HG03064 (cell line): ENCODE measurements around the gene ZDHHC14.
"Not testable (repeated sequence)": the region's sequence is repeated elsewhere in the genome, so short reads cannot be mapped to it uniquely, and the experiment has no call there.

ENCODE experiments used
- ATAC-seq: cut with Tn5 transposase; IDR thresholded peaks from one replicate; pipeline ENCODE4 v1.9.1; 2021; ENCODE audit warnings: low read depth; ENCODE audit not compliant: unreplicated experiment

Gene ZDHHC14

GRCh38 chr6:157586088-157586414, 205.1 kb downstream of the ZDHHC14 start:
- no peak for ATAC-seq

DNA sequence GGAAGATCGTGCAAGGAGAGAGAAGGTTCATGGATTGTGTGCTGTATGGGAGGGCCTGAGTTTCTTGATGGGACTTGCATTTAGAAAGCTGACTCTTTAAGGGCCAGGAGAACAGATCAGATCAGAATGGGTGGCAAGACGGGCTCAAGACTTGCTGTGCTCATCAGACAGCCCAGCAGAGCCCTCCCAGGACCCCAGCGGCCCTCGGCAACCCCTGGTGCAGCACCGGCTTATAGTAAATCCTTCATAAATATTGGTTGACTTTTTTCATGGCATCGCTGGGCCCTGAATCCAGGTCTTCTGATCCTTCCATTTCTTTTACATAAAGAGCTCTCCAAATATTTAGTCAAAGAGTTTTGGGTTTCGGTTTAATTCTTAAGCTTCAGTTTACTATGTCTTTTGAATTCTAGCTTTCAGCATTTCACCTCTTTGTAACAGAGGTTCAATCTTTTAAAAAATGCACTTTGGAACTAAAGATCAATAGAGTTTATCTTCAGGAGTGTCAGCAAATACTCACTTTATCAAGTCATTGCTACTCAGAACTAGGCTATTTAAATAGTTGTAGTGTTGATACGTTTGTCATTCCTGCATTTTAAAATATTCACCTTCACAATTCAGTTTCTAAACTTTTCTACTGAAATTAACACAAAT, 205.6 kb downstream of the ZDHHC14 start:
- ATAC-seq, result no peak

DNA sequence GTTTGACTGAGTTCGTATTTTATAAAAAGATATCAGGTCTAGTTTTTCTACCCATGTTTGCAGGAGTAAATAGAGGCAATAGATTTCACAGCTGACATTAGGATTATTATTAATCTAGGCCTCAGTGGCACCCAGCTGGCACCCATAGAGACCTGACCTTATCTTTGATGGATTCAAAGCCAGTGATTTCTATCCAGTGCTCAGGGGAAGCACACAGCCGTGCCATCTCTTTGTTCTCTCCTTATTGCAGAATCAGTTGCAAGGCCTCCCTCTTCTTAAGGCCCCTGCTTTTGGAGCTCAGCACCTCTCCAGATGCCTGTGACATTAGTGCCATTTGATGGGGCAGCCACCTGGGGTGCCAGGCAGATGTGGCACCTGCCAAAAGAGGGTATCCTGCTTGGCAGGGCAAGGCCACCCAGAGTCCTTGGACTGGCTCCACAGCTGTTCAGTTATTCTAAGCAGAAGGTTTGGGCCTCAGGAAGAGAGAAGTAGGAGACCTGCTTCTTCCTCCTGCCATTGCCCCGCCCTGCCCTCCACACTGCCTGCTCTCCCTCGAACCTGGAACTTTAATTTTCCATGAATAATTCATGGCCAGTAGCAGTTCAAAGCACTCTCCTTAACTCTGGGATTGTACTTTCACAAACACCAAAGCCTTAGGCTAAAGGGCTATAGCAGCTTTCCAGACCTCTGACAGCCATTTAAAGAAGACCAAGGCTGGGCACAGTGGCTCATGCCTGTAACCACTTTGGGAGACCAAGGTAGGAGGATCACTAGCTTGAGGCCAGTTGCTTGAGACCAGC, 206.3 kb downstream of the ZDHHC14 start:
- ATAC-seq, result no peak

GRCh38 chr6:157590654-157591053, 209.7 kb downstream of the ZDHHC14 start:
- not testable (repeated sequence) for ATAC-seq

GRCh38 chr6:157592541-157592940, 211.6 kb downstream of the ZDHHC14 start:
- no peak for ATAC-seq

GRCh38 chr6:157592980-157593379, 212.0 kb downstream of the ZDHHC14 start:
- no peak for ATAC-seq

- ATAC-seq, result no peak
Measured at GRCh38 chr6:157593596-157593995, 212.6 kb downstream of the ZDHHC14 start.

- no peak for ATAC-seq
Measured at GRCh38 chr6:157594292-157594691, 213.3 kb downstream of the ZDHHC14 start.

GRCh38 chr6:157595768-157596167, 214.8 kb downstream of the ZDHHC14 start:
- no peak for ATAC-seq

GRCh38 chr6:157596461-157596860, 215.5 kb downstream of the ZDHHC14 start:
- no peak for ATAC-seq

GRCh38 chr6:157596886-157597285, 215.9 kb downstream of the ZDHHC14 start:
- no peak for ATAC-seq

DNA sequence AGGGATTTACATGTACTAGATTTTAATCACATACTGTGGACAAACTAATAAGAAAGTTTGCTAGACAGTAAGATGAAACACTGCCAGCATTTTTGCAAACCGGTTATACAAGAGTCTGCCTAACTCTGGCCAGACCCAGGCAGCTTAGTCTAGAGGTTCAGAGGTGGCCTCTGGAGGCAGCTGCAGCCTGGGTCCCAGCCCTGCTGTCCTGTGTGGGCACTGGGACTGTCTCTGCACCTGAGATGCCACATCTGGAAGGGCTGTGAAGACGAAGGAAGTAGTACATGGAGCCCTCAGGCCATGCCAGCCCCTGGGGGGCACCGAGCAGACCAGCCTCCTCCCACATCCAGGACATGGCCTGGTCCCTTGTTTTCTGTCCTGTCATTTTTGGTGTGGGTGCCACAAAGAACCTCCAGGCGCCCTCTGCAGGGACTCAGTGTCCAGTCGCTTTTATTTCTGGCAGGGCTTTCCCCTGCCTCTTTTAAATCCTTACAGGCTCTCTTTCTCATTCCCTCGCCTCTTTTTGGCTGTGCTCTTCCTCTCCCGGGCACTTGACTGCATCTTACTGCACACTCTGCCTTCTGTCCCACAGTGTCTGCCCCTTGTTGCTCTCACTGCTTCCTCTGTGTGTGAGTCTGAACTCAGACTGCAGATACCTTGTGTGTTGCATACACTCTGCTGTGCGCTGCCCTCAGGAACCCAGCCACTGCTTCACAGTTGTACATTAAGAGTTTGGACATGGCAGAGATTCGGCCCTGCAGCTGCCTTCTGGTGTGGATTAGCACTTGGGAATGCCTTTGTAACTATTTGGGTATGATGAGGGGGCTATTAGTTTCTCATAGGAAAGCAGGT, 216.7 kb downstream of the ZDHHC14 start:
- ATAC-seq, result no peak

DNA sequence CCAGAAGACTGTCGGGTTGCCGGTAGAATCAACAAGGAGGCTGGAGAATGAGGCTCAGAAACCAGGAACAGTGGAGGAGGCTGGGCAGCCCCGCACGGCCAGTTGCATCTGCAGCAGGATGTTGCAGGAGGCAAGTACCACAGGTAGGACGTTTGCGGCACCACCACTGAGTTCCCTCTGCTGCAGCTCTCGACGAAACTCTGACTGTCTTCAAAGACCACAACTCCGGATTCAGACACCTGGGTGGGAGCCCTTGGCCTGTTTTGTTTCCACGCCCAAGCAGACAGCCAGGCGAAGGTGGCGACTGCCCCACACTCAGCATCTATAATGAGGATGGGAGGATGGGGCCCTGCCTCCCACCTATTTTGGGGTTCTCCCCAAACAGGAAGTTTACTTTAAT, 218.2 kb downstream of the ZDHHC14 start:
- no peak for ATAC-seq

GRCh38 chr6:157600807-157601206, 219.8 kb downstream of the ZDHHC14 start:
- no peak for ATAC-seq

DNA sequence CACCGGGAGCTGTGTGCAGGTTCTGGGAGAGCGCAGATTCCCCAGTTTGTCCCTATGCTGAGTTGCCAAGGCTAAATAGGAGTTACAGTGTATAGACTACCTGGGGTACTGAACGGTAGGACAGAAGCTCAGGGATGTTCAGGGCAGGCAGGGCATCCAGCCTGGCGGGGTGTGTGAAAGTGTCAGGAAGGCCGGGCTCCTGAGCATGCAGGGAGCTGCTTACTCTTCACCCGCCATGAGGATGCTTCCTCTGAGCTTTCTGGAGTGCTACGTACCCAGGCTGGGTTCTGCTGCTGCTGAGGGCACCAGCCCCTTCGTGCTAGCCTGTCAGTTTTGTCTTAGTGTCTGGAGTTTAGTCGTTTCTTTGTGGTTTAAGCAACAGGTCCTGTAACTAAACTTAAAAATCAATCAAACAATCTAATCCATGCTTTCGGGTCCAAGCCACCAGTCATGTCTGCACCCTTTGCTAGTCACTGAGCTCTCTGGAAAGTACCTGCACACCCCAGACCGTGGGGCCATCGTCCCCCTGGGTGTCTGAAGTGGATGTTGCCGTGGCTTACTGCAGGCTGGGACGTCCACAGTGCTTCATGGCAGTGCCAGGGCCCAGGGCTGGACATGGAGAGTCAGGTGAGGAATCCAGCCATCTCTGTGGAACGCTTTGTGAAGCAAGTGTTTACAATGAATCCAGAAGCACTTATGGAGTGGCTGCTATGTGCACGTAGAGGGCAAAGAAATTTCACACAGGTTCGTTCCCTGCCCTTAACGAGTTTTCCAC, 221.7 kb downstream of the ZDHHC14 start:
- ATAC-seq, result no peak

DNA sequence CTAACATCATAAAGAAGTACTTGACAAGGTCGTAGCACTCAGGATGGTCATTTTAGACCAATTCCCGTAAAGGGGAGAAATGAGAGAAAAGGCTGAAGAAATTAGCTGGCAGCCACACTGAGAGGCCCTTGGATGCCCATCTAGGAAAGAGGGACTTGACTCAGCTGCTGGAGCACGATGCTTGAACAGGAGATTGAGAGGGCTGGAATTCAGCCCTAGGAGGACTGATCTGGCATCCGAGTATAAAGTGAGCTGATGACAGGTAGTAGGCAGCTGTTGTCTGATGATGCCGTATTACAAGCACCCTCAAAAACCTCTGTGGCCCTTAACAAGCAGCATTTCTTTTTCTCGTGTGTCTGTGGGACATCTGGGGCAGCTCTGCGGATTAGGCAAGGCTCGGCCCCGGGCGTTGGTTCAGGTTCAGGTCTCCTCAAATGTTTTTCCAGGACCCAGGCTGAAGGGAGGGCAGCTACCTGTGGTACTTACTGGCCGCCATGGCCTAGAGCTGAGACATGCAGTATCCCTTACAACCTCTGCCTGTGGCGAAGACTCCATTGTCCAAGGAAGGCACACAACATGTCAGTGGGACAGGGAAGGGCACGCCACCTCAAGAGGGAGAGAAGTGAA, 222.4 kb downstream of the ZDHHC14 start:
- no peak for ATAC-seq

DNA sequence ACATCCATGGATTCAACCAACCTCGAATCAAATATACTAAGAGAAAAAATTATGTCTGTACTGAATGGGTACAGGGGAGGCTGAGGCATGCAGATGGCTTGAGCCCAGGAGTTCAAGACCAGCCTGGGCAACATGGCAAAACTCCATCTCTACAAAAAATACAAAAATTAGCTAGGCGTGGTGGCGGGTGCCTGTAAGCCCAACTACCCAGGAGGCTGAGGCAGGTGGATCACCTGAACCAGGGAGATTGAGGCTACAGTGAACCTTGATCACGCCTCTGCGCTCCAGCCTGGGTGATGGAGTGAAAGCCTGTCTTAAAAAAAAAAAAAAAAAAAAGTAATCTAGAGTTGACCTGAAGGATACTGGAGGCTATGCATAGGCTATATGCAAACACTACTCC, 223.0 kb downstream of the ZDHHC14 start:
- no peak for ATAC-seq

GRCh38 chr6:157604816-157605215, 223.8 kb downstream of the ZDHHC14 start:
- ATAC-seq, result no peak

DNA sequence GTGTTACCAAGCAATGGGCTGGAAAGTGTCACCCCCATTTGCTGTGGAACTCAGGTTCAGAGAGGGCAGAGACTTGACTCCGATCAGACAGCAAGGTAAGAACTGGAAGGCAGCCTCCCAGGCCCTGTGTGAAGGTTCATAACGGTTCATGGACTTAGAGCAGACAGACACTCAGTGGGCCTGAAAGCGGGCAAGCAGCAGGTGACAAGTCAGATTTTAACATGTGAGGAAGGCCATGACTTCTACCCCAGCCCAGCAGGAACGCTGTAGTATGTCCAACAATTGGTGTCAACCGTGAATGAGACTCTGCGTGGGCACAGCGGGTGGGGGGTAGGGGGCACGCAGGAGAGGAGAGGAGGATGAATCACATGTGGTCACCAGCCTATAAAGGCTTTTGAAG, 224.5 kb downstream of the ZDHHC14 start:
- no peak for ATAC-seq

GRCh38 chr6:157606516-157606915, 225.5 kb downstream of the ZDHHC14 start:
- ATAC-seq, result no peak
